HepG2 (cell line): Measurements from ENCODE around the gene NAPSA. TPM values are rescaled to one million over a fixed set of nuclear protein-coding genes. Genes with fewer than 3 reads are reported as not detected.

Experiments
- ATF5 ChIP-seq: sonication (generic); formaldehyde crosslinking; IDR thresholded peaks from 2 replicates; pipeline ENCODE4 v1.4.0; 2020; ENCODE audit warnings: mild to moderate bottlenecking, low read depth, missing genetic modification reagents
- CCDC6 ChIP-seq: sonication (generic); formaldehyde crosslinking; IDR thresholded peaks from 2 replicates; pipeline ENCODE4 v1.8.1; 2022; ENCODE audit warnings: mild to moderate bottlenecking, missing genetic modification reagents, moderate library complexity
- DZIP1 ChIP-seq: sonication (generic); formaldehyde crosslinking; IDR thresholded peaks from 2 replicates; pipeline ENCODE4 v1.5.0; 2020; ENCODE audit warnings: mild to moderate bottlenecking, missing genetic modification reagents
- GATAD1 ChIP-seq: IDR thresholded peaks from 2 replicates; pipeline ENCODE4 v1.6.1; 2016; ENCODE audit warnings: missing genetic modification reagents, missing compliant biosample characterization
- HCFC1 ChIP-seq: fragments of 150-350 bp; IDR thresholded peaks from 2 replicates; pipeline ENCODE4 v1.6.1; 2014; ENCODE audit warnings: low read depth, low read length
- MEIS2 ChIP-seq: sonication (generic); formaldehyde crosslinking; IDR thresholded peaks from 2 replicates; pipeline ENCODE4 v1.9.0; 2021; ENCODE audit warnings: mild to moderate bottlenecking, missing genetic modification reagents
- MXD3 ChIP-seq: IDR thresholded peaks from 2 replicates; pipeline ENCODE4 v1.6.1; 2016; ENCODE audit warnings: mild to moderate bottlenecking, missing biosample characterization, missing genetic modification reagents
- PHF8 ChIP-seq: sonication (generic); formaldehyde crosslinking; IDR thresholded peaks from 2 replicates; pipeline ENCODE4 v1.5.0; 2020; ENCODE audit warnings: missing genetic modification reagents
- POLR2AphosphoS5 ChIP-seq: IDR thresholded peaks from 2 replicates; pipeline ENCODE4 v1.6.1; 2012; ENCODE audit warnings: low read depth, low read length
- POLR2G ChIP-seq: fragments of 200-400 bp; formaldehyde crosslinking; IDR thresholded peaks from 2 replicates; pipeline ENCODE4 v1.6.1; 2018; ENCODE audit warnings: mild to moderate bottlenecking, low read depth, low read length, moderate library complexity
- PPARG ChIP-seq: conservative IDR thresholded peaks from 2 replicates; pipeline ENCODE4 v1.6.1; 2016; ENCODE audit warnings: missing biosample characterization, missing genetic modification reagents
- SMC3 ChIP-seq: IDR thresholded peaks from 2 replicates; pipeline ENCODE4 v1.6.1; 2011; ENCODE audit warnings: low read length, improper control_type of control experiment
- SP1 ChIP-seq, 2 experiments: fragments of 450-650 bp in 1 of 2; sonication (generic) in 1 of 2; formaldehyde crosslinking in 1 of 2; IDR thresholded peaks; 2 replicates each; pipeline versions ENCODE4 v1.4.0 to v1.6.1; 2016 to 2020; ENCODE audit warnings: missing genetic modification reagents in 1 of 2
- SP5 ChIP-seq: IDR thresholded peaks from 2 replicates; pipeline ENCODE4 v1.6.1; 2016; ENCODE audit warnings: low read depth, borderline replicate concordance
- STAT6 ChIP-seq: sonication (generic); formaldehyde crosslinking; IDR thresholded peaks from 2 replicates; pipeline ENCODE4 v1.4.0; 2020; ENCODE audit warnings: missing genetic modification reagents, mild to moderate bottlenecking, borderline replicate concordance
- TERF1 ChIP-seq: sonication (generic); formaldehyde crosslinking; IDR thresholded peaks from 2 replicates; pipeline ENCODE4 v1.8.0; 2022; ENCODE audit warnings: mild to moderate bottlenecking, missing genetic modification reagents, moderate library complexity
- TFAP4 ChIP-seq: sonication (generic); IDR thresholded peaks from 2 replicates; pipeline ENCODE4 v1.6.1; 2016; ENCODE audit warnings: low read depth, borderline replicate concordance
- ZNF615 ChIP-seq: sonication (generic); formaldehyde crosslinking; IDR thresholded peaks from 2 replicates; pipeline ENCODE4 v1.5.0; 2020; ENCODE audit warnings: mild to moderate bottlenecking, missing genetic modification reagents, borderline replicate concordance
- ZNF772 ChIP-seq: sonication (generic); formaldehyde crosslinking; IDR thresholded peaks from 2 replicates; pipeline ENCODE4 v1.5.0; 2020; ENCODE audit warnings: mild to moderate bottlenecking, missing genetic modification reagents
- ZNF883 ChIP-seq: sonication (generic); formaldehyde crosslinking; IDR thresholded peaks from 2 replicates; pipeline ENCODE4 v1.5.1; 2020; ENCODE audit warnings: mild to moderate bottlenecking, missing genetic modification reagents; ENCODE audit errors: not compliant biosample characterization
- polyA plus RNA-seq, 8 experiments: library from polyadenylated mRNA; depleted of rRNA in 3 of 8; stranded (reverse) in 7 of 8; unstranded in 1 of 8; fragments of >200 nt; fragmentation: Illumina TruSeq in 4 of 8; extraction: Trizol in 4 of 8; gene quantifications; 2 replicates each; pipeline versions ENCODE4 v1.2.1 to v1.2.3, GENCODE V29; 2011 to 2016; ENCODE audit warnings: low read depth in 4 of 8, missing spikeins in 1 of 8, mixed read lengths in 1 of 8; ENCODE audit not compliant: insufficient read depth in 1 of 8
- total RNA-seq, 5 experiments: library from RNA; depleted of rRNA; stranded (reverse); fragments of >200 nt; fragmentation: Illumina TruSeq; extraction: Trizol; gene quantifications; 2 replicates each; pipeline ENCODE4 v1.2.3, GENCODE V29; 2016; ENCODE audit warnings: low read depth in 1 of 5

The NAPSA gene
- total and polyA plus RNA-seq, 2 of the 13 experiments (the other 11 are each of a cell fraction or from before 2014, with no cell fraction given) = not detected

- TF ChIP-seq SMC3 (no peak), MXD3 (CRISPR knock-in tag) (no peak), ATF5 (CRISPR knock-in tag) (no peak), ZNF772 (CRISPR knock-in tag) (0 out of 2 replicates have a peak, but pooled peaks have one; percentile 67), POLR2G (peak; percentile 85), DZIP1 (CRISPR knock-in tag) (0 out of 2 replicates have a peak, but pooled peaks have one; percentile 72), TERF1 (CRISPR knock-in tag) (no peak), GATAD1 (peak; percentile 97), PHF8 (peak; percentile 75), PPARG (CRISPR knock-in tag) (peak; percentile 46; the same call in 1 of the 2 replicates), ZNF883 (CRISPR knock-in tag) (peak; percentile 52), MEIS2 (CRISPR knock-in tag) (peak; percentile 62; the same call in 1 of the 2 replicates), HCFC1 (peak; percentile 85), SP1 (IDR thresholded peaks at IDR 0.05) (no peak), SP1 (CRISPR knock-in tag; IDR thresholded peaks at IDR 0.05) (peak; percentile 75; the same call in 1 of the 2 replicates), SP5 (CRISPR knock-in tag) (peak; percentile 53; the same call in 1 of the 2 replicates), POLR2AphosphoS5 (peak; percentile 81), TFAP4 (0 out of 2 replicates have a peak, but pooled peaks have one; percentile 36), CCDC6 (CRISPR knock-in tag) (peak; percentile 70; the same call in 1 of the 2 replicates), STAT6 (CRISPR knock-in tag) (peak; percentile 80), ZNF615 (CRISPR knock-in tag) (peak; percentile 84; the same call in 1 of the 2 replicates)
Observed at GRCh38 chr19:50376166-50377050, 11.0 kb upstream of the NAPSA start, which contains the start of gene NR1H2 (continued).
